HFFc6 (cell line): Measurements from ENCODE around the gene ARHGEF26. TPM values are rescaled to one million over a fixed set of nuclear protein-coding genes. Genes with fewer than 3 reads are reported as not detected.

Experiments used
- DNase-seq: peaks from one replicate; pipeline ENCODE4 v3.0.0-alpha.2; 2018
- H3K27ac Mint-ChIP-seq: 2 replicates; pipeline ENCODE4 v1.8.0; 2020; ENCODE audit warnings: mild to moderate bottlenecking, mixed read lengths
- H3K27me3 Mint-ChIP-seq: 2 replicates; pipeline ENCODE4 v1.8.0; 2021; ENCODE audit warnings: mild to moderate bottlenecking, moderate library complexity, mixed read lengths; ENCODE audit not compliant: insufficient read depth
- H3K36me3 Mint-ChIP-seq: 2 replicates; pipeline ENCODE4 v1.8.0; 2021; ENCODE audit warnings: low read depth, mixed read lengths
- H3K4me1 Mint-ChIP-seq: 2 replicates; pipeline ENCODE4 v1.8.0; 2020; ENCODE audit warnings: low read depth, mixed read lengths
- H3K4me3 Mint-ChIP-seq: 2 replicates; pipeline ENCODE4 v1.8.0; 2020; ENCODE audit warnings: mild to moderate bottlenecking, moderate library complexity, mixed read lengths
- H3K9me3 Mint-ChIP-seq: 2 replicates; pipeline ENCODE4 v1.8.0; 2020; ENCODE audit warnings: mild to moderate bottlenecking, mixed read lengths
- total RNA-seq, 6 experiments: library from RNA; stranded (reverse); fragmentation: NEBNext Ultra II Directional; extraction: Animal tissue kit (Norgen Biotek cat#: 25700); gene quantifications; 2 replicates in 1 of 6; 3 replicates in 5 of 6; pipeline ENCODE4 v1.2.3, GENCODE V29; 2021
- TF ChIP-seq, protein P1 (sequence below): fragments of 200-600 bp; sonication (generic); IDR thresholded peaks from 2 replicates; pipeline ENCODE4 v1.5.0; 2021; ENCODE audit warnings: antibody characterized with exemption, mild to moderate bottlenecking

Gene ARHGEF26
- total RNA-seq, 6 experiments from 2014 or later = 0.05 TPM; not detected in 5

GRCh38 chr3:154119951-154120350 lies 1.2 kb upstream of the ARHGEF26 start:
- Mint-ChIP-seq H3K27ac (no peak overlapping the region), H3K4me1 (no peaks in the 10 kb centered on the region), H3K4me3 (no peak overlapping the region), H3K27me3 (peaks cover 14% of the 10 kb centered on the region), H3K9me3 (no peaks in the 10 kb centered on the region), H3K36me3 (no peaks in the 10 kb centered on the region; the same call in 1 of the 2 replicates)
- DNase-seq = no peak
- TF ChIP-seq, protein P1, sequence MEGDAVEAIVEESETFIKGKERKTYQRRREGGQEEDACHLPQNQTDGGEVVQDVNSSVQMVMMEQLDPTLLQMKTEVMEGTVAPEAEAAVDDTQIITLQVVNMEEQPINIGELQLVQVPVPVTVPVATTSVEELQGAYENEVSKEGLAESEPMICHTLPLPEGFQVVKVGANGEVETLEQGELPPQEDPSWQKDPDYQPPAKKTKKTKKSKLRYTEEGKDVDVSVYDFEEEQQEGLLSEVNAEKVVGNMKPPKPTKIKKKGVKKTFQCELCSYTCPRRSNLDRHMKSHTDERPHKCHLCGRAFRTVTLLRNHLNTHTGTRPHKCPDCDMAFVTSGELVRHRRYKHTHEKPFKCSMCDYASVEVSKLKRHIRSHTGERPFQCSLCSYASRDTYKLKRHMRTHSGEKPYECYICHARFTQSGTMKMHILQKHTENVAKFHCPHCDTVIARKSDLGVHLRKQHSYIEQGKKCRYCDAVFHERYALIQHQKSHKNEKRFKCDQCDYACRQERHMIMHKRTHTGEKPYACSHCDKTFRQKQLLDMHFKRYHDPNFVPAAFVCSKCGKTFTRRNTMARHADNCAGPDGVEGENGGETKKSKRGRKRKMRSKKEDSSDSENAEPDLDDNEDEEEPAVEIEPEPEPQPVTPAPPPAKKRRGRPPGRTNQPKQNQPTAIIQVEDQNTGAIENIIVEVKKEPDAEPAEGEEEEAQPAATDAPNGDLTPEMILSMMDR = no peak

DNA sequence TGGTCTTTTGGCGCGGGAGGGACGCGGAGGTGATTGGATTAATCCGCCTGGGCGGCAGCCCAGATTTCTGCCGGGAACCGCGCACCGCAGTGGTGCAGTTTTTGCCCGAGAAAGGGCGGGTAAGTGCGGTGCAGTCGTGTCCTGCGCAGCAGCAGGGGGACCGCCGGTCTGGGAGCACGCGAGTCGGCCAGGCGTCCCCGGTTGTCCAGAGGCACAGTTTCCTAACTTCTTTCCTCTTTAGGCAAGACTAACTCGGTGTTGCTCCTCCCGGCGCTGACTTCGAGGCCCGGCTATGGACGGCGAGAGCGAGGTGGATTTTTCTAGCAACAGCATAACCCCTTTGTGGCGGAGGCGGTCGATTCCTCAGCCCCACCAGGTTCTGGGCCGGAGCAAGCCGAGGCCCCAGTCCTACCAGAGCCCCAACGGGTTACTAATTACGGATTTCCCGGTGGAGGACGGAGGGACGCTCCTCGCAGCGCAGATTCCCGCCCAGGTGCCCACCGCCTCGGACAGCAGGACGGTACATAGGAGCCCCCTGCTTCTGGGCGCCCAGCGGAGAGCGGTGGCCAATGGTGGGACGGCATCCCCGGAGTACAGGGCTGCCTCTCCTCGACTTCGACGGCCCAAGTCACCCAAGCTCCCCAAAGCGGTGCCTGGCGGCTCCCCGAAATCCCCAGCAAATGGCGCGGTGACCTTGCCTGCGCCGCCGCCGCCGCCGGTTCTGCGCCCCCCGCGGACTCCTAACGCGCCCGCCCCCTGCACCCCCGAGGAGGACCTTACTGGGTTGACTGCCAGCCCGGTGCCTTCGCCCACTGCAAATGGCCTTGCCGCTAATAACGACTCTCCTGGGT lies 736 bp downstream of the ARHGEF26 start:
- Mint-ChIP-seq H3K27me3 (peaks cover 14% of the 10 kb centered on the region), H3K9me3 (no peaks in the 10 kb centered on the region), H3K4me1 (no peaks in the 10 kb centered on the region), H3K36me3 (no peaks in the 10 kb centered on the region; the same call in 1 of the 2 replicates), H3K4me3 (peak overlapping the region; percentile 55; the same call in 1 of the 2 replicates), H3K27ac (no peak overlapping the region)
- TF ChIP-seq, protein P1 = no peak
- DNase-seq = no peak

- H3K36me3 Mint-ChIP-seq = no peaks in the 10 kb centered on the region; the same call in 1 of the 2 replicates
- peak overlapping the region; percentile 50; the same call in 1 of the 2 replicates for H3K4me3 Mint-ChIP-seq
- no peak overlapping the region for H3K27ac Mint-ChIP-seq
- TF ChIP-seq, protein P1 = no peak
- no peaks in the 10 kb centered on the region for H3K9me3 Mint-ChIP-seq
- H3K27me3 Mint-ChIP-seq = peaks cover 14% of the 10 kb centered on the region
- no peaks in the 10 kb centered on the region for H3K4me1 Mint-ChIP-seq
- DNase-seq = no peak
These were observed 1.3 kb downstream of the ARHGEF26 start for GRCh38 chr3:154122552-154122911.

GRCh38 chr3:154122912-154123559 lies 1.8 kb downstream of the ARHGEF26 start:
- TF ChIP-seq, protein P1 = no peak
- Mint-ChIP-seq H3K36me3 (no peaks in the 10 kb centered on the region; the same call in 1 of the 2 replicates), H3K27me3 (peaks cover 14% of the 10 kb centered on the region), H3K4me3 (peak overlapping the region; percentile 50; the same call in 1 of the 2 replicates), H3K27ac (no peak overlapping the region), H3K4me1 (no peaks in the 10 kb centered on the region), H3K9me3 (no peaks in the 10 kb centered on the region)
- DNase-seq = no peak

GRCh38 chr3:154123906-154124305 lies 2.7 kb downstream of the ARHGEF26 start:
- TF ChIP-seq, protein P1 = no peak
- no peak overlapping the region for H3K4me3 Mint-ChIP-seq
- no peak overlapping the region for H3K27ac Mint-ChIP-seq
- H3K9me3 Mint-ChIP-seq = peaks cover 6% of the 10 kb centered on the region; the same call in 1 of the 2 replicates
- H3K4me1 Mint-ChIP-seq = no peaks in the 10 kb centered on the region
- DNase-seq = no peak
- peaks cover 14% of the 10 kb centered on the region for H3K27me3 Mint-ChIP-seq
- H3K36me3 Mint-ChIP-seq = no peaks in the 10 kb centered on the region; the same call in 1 of the 2 replicates
